Measurements from ENCODE around the gene TCEANC.

GRCh38 chrX:13689741-13690211 is 36.8 kb downstream of the TCEANC start:
- no peak for TF ChIP-seq EZH2 (IDR thresholded peaks at IDR 0.05)
- no peak for TF ChIP-seq POLR2AphosphoS5 (IDR thresholded peaks at IDR 0.05; ENCODE audit: borderline replicate concordance, low read depth, low read length)
- no peak for TF ChIP-seq FOXP2 (optimal IDR thresholded peaks at IDR 0.05; ENCODE audit: control extremely low read depth, extremely low read length, insufficient read depth)

Data from SK-N-MC (cell line).